IPS-15b (cell line): ENCODE measurements around the gene MAP4K4.
"Not testable (repeated sequence)": the region's sequence is repeated elsewhere in the genome, so short reads cannot be mapped to it uniquely, and the experiment has no call there.

Experiments
- H3K27me3 ChIP-seq: one replicate; pipeline ENCODE4 v1.6.1; 2013; ENCODE audit warnings: low read length; ENCODE audit not compliant: control insufficient read depth, insufficient read depth
- H3K36me3 ChIP-seq: one replicate; pipeline ENCODE4 v1.6.1; 2013; ENCODE audit warnings: low read length; ENCODE audit not compliant: control insufficient read depth, insufficient read depth
- H3K4me1 ChIP-seq: one replicate; pipeline ENCODE4 v1.6.1; 2013; ENCODE audit warnings: mild to moderate bottlenecking, low read length; ENCODE audit not compliant: control insufficient read depth, insufficient read depth
- H3K4me3 ChIP-seq: one replicate; pipeline ENCODE4 v1.5.1; 2013; ENCODE audit warnings: low read depth, low read length
- H3K9ac ChIP-seq: one replicate; pipeline ENCODE4 v1.6.1; 2013; ENCODE audit warnings: low read depth, mild to moderate bottlenecking, low read length
- H3K9me3 ChIP-seq: one replicate; pipeline ENCODE4 v1.6.1; 2013; ENCODE audit warnings: mild to moderate bottlenecking, low read length; ENCODE audit not compliant: control insufficient read depth, insufficient read depth

MAP4K4 gene

GRCh38 chr2:101738649-101739048, 41.1 kb downstream of the MAP4K4 start:
- Histone ChIP-seq H3K9ac (no peak overlapping the region), H3K4me3 (no peak overlapping the region), H3K27me3 (no peaks in the 10 kb centered on the region), H3K9me3 (no peaks in the 10 kb centered on the region), H3K4me1 (peaks cover 19% of the 10 kb centered on the region), H3K36me3 (no peaks in the 10 kb centered on the region)

- Histone ChIP-seq H3K4me1 (peaks cover 17% of the 10 kb centered on the region), H3K36me3 (no peaks in the 10 kb centered on the region), H3K9me3 (no peaks in the 10 kb centered on the region), H3K9ac (no peak overlapping the region), H3K4me3 (no peak overlapping the region), H3K27me3 (no peaks in the 10 kb centered on the region)
Observed at GRCh38 chr2:101740555-101740964, 43.1 kb downstream of the MAP4K4 start.

GRCh38 chr2:101741775-101742520, 44.4 kb downstream of the MAP4K4 start:
- Histone ChIP-seq H3K9ac (peak overlapping the region; percentile 9), H3K36me3 (no peaks in the 10 kb centered on the region), H3K4me3 (no peak overlapping the region), H3K9me3 (no peaks in the 10 kb centered on the region), H3K4me1 (peaks cover 25% of the 10 kb centered on the region), H3K27me3 (no peaks in the 10 kb centered on the region)

- H3K4me1 ChIP-seq = peaks cover 25% of the 10 kb centered on the region
- no peaks in the 10 kb centered on the region for H3K36me3 ChIP-seq
- H3K27me3 ChIP-seq = no peaks in the 10 kb centered on the region
- H3K4me3 ChIP-seq = no peak overlapping the region
- H3K9ac ChIP-seq = no peak overlapping the region
- no peaks in the 10 kb centered on the region for H3K9me3 ChIP-seq
Observed at GRCh38 chr2:101742547-101742946, 45.0 kb downstream of the MAP4K4 start.

DNA sequence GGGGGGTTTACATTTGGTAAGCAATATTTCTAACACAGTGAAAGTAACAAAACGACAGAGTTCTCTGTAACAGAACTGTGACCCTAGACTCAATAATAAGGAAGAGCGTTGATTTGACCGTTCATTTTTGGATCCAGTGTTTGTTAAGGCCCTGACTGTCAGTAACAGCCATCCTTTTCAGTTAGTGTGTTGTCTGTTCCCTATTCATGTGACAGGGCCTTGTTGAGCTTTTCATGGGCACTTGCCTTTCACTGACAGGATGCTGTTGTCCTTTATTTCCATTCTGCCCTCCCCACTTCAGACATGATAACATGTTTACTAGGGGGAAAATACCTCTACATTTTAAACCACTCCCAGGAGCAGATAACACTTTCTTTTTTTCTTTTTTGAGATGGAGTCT, 45.8 kb downstream of the MAP4K4 start:
- Histone ChIP-seq H3K9ac (no peak overlapping the region), H3K4me1 (peaks cover 29% of the 10 kb centered on the region), H3K36me3 (no peaks in the 10 kb centered on the region), H3K4me3 (no peak overlapping the region), H3K9me3 (no peaks in the 10 kb centered on the region), H3K27me3 (no peaks in the 10 kb centered on the region)

- Histone ChIP-seq H3K4me1 (peaks cover 29% of the 10 kb centered on the region), H3K4me3 (no peak overlapping the region), H3K27me3 (no peaks in the 10 kb centered on the region), H3K9me3 (no peaks in the 10 kb centered on the region), H3K9ac (no peak overlapping the region), H3K36me3 (no peaks in the 10 kb centered on the region)
Observed at GRCh38 chr2:101744832-101745231, 47.3 kb downstream of the MAP4K4 start.

DNA sequence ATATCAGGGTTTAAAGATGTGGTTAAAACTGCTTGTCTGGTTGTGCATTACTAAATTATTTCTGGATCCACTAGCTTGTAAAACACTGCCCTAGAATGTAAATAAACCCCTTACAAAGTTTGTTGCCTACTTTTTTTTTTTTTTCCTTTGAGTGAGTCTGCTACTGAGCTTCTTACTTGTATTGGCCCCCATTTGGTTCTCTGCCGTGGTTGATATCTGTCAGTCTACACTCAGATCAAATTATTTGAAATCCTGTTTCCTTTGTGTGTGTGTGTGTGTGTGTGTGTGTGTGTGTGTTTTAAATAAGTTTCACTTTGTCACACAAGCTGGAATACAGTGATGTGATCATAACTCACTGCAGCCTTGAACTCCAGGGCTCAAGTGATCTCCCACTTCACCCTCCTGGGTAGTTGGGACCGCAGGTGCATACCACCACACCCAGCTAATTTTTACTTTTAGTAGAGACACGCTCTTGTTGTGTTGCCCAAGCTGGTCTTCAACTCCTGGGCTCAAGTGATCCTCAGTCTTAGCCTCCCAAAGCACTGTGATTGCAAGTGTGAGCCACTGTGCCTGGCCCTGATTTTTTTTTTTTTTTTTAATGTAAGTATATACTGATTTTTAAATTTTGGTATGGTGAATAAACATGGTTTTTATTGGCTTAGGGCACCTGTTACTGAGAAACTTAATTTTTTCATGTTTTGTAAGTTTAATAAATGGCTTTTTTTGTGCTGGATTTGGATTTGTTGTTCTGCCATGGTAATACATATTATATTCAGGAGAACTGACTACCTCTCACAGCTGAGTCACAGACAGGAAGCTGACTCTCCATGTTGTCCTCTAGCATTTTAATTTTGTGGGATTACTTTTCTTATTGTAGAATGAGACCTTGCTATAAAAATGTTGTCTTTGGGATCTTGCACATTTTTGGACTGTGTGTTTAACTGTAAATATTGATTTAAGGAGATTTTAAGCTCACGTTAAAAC, 48.5 kb downstream of the MAP4K4 start:
- H3K4me3 ChIP-seq = no peak overlapping the region
- H3K9ac ChIP-seq = no peak overlapping the region
- no peaks in the 10 kb centered on the region for H3K36me3 ChIP-seq
- H3K4me1 ChIP-seq = peaks cover 32% of the 10 kb centered on the region
- no peaks in the 10 kb centered on the region for H3K9me3 ChIP-seq
- no peaks in the 10 kb centered on the region for H3K27me3 ChIP-seq

DNA sequence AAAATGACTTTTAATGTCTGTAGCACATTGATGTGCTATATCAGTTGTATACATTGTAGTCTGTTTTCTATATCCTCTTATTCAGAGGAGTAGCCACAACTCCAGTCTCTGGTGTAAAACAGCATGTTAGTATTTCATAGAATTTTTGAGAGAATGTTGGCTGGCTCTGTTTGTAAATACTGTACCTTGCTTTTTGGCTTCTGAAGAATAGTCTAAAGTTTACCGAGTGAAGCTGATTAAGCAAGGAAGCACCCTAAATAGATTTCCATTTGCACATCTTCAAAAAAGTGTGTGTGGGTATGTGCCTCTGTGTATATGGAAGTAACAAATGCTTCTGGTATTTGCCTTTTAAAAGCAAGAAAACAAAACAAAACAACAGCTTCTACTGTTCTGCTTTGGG, 50.5 kb downstream of the MAP4K4 start:
- Histone ChIP-seq H3K4me1 (peaks cover 38% of the 10 kb centered on the region), H3K9ac (no peak overlapping the region), H3K4me3 (no peak overlapping the region), H3K27me3 (no peaks in the 10 kb centered on the region), H3K36me3 (no peaks in the 10 kb centered on the region), H3K9me3 (no peaks in the 10 kb centered on the region)

GRCh38 chr2:101748462-101748861, 51.0 kb downstream of the MAP4K4 start:
- H3K9ac ChIP-seq, H3K4me3 ChIP-seq, H3K9me3 ChIP-seq, H3K36me3 ChIP-seq, H3K27me3 ChIP-seq: not testable (repeated sequence)
- H3K4me1 ChIP-seq = peaks cover 38% of the 10 kb centered on the region

DNA sequence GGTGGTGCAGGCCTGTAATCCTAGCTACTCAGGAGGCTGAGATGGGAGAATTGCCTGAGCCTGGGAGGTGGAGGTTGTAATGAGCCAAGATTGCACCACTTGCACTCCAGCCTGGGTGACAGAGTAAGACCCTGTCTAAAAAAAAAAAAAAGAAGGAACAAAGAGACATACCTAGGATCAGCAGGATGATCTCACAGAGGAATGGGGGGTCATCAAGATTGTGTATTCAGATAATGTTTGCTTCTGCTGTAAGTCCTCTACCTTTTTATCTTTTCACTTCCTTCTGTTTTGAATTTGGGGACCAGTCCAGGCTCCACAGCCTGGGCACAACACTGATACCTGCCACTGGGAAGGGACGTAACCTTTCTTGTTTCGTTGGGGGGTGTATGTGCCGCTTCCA, 53.2 kb downstream of the MAP4K4 start:
- peaks cover 46% of the 10 kb centered on the region for H3K4me1 ChIP-seq
- H3K36me3 ChIP-seq = no peaks in the 10 kb centered on the region
- no peak overlapping the region for H3K4me3 ChIP-seq
- no peaks in the 10 kb centered on the region for H3K27me3 ChIP-seq
- no peaks in the 10 kb centered on the region for H3K9me3 ChIP-seq
- H3K9ac ChIP-seq = no peak overlapping the region

GRCh38 chr2:101751276-101751815, 53.8 kb downstream of the MAP4K4 start:
- no peak overlapping the region for H3K4me3 ChIP-seq
- H3K9me3 ChIP-seq = no peaks in the 10 kb centered on the region
- no peaks in the 10 kb centered on the region for H3K36me3 ChIP-seq
- no peak overlapping the region for H3K9ac ChIP-seq
- H3K27me3 ChIP-seq = no peaks in the 10 kb centered on the region
- H3K4me1 ChIP-seq = peaks cover 41% of the 10 kb centered on the region
